PFSK-1 (cell line): Measurements from ENCODE around the gene SLC1A5.

Source experiments
- FOXP2 ChIP-seq: optimal IDR thresholded peaks from 2 replicates; pipeline ENCODE3; 2011; ENCODE audit warnings: borderline replicate concordance, control low read depth, inconsistent platforms; ENCODE audit not compliant: insufficient read depth; ENCODE audit errors: extremely low read length, extremely low read depth
- POLR2AphosphoS5 ChIP-seq: IDR thresholded peaks from 2 replicates; pipeline ENCODE4 v1.6.1; 2012; ENCODE audit warnings: low read depth, mild to moderate bottlenecking, control low read depth, low read length, moderate library complexity
- SIN3A ChIP-seq: IDR thresholded peaks from 2 replicates; pipeline ENCODE4 v1.6.1; 2012; ENCODE audit warnings: mild to moderate bottlenecking, low read length, moderate library complexity, borderline replicate concordance; ENCODE audit not compliant: insufficient read depth
- TAF1 ChIP-seq: IDR thresholded peaks from 2 replicates; pipeline ENCODE4 v1.6.1; 2012; ENCODE audit warnings: low read length, control low read depth, borderline replicate concordance; ENCODE audit not compliant: insufficient read depth
- TF ChIP-seq, protein P1 (sequence below), 2 experiments: IDR thresholded peaks; 2 replicates each; pipeline versions ENCODE4 v1.6.1 to v1.8.0; 2011 to 2012; ENCODE audit warnings: low read depth in 2 of 2, low read length in 2 of 2, control low read depth in 1 of 2, inconsistent platforms in 1 of 2, mild to moderate bottlenecking in 1 of 2, moderate library complexity in 1 of 2; ENCODE audit not compliant: insufficient read depth in 1 of 2

SLC1A5 gene

DNA sequence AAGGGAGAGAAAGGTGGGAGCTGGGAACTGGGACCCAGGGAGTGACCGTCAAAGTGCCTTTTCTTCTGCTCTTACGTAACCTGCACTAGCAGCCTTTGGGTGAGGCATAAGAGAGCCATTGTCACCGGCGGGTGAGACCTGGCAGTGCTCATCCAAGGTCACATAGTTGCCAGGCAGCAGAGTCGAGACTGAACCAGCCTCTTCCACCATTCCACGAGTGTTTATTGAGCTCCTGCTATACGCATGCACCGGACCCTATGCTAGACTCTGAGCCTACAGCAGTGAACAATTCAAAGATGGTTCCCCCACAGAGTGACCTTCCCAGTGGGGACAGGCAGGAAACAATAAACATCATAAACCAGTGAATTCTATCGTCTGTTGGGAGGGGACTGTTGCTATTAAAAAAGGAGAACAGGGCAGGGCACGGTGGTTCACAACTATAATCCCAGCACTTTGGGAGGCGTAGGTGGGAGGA, 23.5 kb downstream of the SLC1A5 start:
- TF ChIP-seq FOXP2: no peak
- no peak for TF ChIP-seq TAF1

DNA sequence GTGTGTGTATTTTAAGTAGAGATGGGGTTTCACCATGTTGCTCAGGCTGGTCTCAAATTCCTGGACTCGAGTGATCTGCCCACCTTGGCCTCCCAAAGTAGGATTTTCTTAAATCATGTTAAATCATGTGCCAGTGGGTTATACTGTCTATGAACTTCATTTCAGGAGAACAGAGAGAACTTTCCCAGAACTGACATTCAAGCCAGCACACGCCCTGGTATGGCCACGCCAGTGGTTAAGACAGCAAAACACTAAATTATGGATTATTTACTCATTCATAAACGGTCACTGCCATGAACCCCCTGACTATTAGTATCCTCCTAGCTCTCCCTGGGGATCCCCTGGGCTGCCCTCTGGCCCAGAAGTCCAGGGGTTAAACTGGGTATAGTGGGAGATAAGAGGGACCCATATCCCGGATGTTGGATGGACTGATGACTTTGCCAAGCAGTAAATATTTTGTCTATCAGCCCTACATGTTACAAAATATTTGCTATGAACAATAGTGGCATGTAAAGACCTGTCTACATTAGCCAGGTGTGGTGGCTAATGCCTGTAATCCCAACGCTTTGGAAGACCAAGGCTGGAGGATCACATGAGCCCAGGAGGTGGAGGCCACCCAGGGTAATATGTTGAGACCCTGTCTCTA, 26.0 kb downstream of the SLC1A5 start:
- TF ChIP-seq FOXP2 (no peak), SIN3A (no peak), POLR2AphosphoS5 (no peak), TAF1 (no peak)
- TF ChIP-seq, protein P1, sequence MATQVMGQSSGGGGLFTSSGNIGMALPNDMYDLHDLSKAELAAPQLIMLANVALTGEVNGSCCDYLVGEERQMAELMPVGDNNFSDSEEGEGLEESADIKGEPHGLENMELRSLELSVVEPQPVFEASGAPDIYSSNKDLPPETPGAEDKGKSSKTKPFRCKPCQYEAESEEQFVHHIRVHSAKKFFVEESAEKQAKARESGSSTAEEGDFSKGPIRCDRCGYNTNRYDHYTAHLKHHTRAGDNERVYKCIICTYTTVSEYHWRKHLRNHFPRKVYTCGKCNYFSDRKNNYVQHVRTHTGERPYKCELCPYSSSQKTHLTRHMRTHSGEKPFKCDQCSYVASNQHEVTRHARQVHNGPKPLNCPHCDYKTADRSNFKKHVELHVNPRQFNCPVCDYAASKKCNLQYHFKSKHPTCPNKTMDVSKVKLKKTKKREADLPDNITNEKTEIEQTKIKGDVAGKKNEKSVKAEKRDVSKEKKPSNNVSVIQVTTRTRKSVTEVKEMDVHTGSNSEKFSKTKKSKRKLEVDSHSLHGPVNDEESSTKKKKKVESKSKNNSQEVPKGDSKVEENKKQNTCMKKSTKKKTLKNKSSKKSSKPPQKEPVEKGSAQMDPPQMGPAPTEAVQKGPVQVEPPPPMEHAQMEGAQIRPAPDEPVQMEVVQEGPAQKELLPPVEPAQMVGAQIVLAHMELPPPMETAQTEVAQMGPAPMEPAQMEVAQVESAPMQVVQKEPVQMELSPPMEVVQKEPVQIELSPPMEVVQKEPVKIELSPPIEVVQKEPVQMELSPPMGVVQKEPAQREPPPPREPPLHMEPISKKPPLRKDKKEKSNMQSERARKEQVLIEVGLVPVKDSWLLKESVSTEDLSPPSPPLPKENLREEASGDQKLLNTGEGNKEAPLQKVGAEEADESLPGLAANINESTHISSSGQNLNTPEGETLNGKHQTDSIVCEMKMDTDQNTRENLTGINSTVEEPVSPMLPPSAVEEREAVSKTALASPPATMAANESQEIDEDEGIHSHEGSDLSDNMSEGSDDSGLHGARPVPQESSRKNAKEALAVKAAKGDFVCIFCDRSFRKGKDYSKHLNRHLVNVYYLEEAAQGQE (IDR thresholded peaks at IDR 0.05; ENCODE audit: insufficient read depth in 1 of 2, low read depth in 2 of 2, low read length in 2 of 2): no peak

- TF ChIP-seq SIN3A (no peak), FOXP2 (no peak), POLR2AphosphoS5 (no peak), TAF1 (no peak)
- TF ChIP-seq, protein P1 (IDR thresholded peaks at IDR 0.05; ENCODE audit: insufficient read depth in 1 of 2, low read depth in 2 of 2, low read length in 2 of 2): no peak
Measured at GRCh38 chr19:46761418-46761831, 27.0 kb downstream of the SLC1A5 start.

DNA sequence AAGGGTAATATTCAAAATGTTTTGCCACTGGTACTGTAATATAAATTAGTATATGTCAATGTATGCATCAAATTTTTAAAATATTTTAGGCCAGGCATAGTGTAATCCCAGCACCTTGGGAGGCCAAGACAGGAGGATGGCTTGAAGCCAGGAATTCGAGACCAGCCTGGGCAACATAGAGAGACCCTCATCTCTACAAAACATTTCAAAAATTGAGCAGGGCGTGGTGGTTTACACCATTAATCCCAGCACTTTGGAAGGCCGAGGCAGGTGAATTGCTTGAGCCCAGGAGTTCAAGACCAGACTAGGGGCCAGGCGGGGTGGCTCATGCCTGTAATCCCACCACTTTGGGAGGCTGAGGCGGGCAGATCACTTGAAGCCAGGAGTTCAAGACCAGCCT, 28.0 kb downstream of the SLC1A5 start:
- TF ChIP-seq TAF1: no peak
- no peak for TF ChIP-seq POLR2AphosphoS5
- TF ChIP-seq SIN3A: no peak

DNA sequence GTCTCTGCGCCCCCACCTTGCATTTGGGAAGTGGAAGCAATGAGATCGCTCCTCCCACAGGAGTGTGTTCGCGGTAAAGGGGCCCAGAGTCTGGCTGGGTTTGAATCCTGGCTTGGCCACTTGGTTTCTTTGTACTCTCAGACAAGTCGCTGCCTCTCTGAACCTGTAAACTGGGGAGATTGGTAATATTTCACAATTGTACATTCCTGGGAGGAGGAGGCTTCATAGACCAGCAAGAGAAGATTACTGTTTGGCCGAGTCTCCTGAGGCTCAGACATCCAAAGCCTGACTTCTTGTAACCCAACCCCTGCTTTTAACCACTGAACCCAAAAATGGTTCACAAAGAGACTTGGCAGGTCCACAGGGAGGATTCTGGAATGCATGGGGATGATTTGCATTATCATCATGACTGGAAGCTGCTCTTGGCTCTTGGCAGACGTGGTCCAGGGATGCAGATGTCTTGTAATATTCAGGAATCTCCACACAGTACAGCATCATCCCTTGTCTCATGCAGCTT, 28.5 kb downstream of the SLC1A5 start:
- TF ChIP-seq FOXP2 (no peak), TAF1 (no peak), POLR2AphosphoS5 (no peak), SIN3A (no peak)
- TF ChIP-seq, protein P1 (IDR thresholded peaks at IDR 0.05; ENCODE audit: insufficient read depth in 1 of 2, low read depth in 2 of 2, low read length in 2 of 2): no peak

GRCh38 chr19:46759206-46759605, 29.2 kb downstream of the SLC1A5 start:
- no peak for TF ChIP-seq TAF1
- TF ChIP-seq POLR2AphosphoS5: no peak
- TF ChIP-seq, protein P1 (IDR thresholded peaks at IDR 0.05; ENCODE audit: insufficient read depth in 1 of 2, low read depth in 2 of 2, low read length in 2 of 2): no peak
- TF ChIP-seq SIN3A: no peak
- no peak for TF ChIP-seq FOXP2
